HCT116 (cell line): Measurements from ENCODE around the gene ZNF423. TPM values are rescaled to one million over a fixed set of nuclear protein-coding genes. Genes with fewer than 3 reads are reported as not detected.
"Not testable (repeated sequence)": the region's sequence is repeated elsewhere in the genome, so short reads cannot be mapped to it uniquely, and the experiment has no call there.

Source experiments
- ATAC-seq: fragments of 200-7000 bp; cut with Tn5 transposase; 2 replicates; pipeline ENCODE4 v1.9.1; 2020; ENCODE audit warnings: mild to moderate bottlenecking, moderate library complexity
- BruUV-seq: library from RNA; stranded (reverse); fragments of 400-500 nt; replicated peaks from 2 replicates; lab custom pipeline; 2021; lab: Mats Ljungman, UMichigan
- CTCF ChIA-PET: fragments of 300-600 bp; sonication (Branson Sonifier 250); formaldehyde crosslinking; loops from one replicate; lab custom pipeline; 2021; ENCODE audit warnings: antibody characterized with exemption; lab: Charles Lee
- POLR2A ChIA-PET: fragments of 300-600, 350-600 bp; sonication (Branson Sonifier 250); formaldehyde crosslinking; loops from one replicate; lab custom pipeline; 2021; ENCODE audit warnings: antibody characterized with exemption; lab: Charles Lee
- RAD21 ChIA-PET, 2 experiments: fragments of 300-600 bp; sonication (Branson Sonifier 250); formaldehyde crosslinking; loops; one replicate each; lab custom pipeline; 2023; ENCODE audit warnings: low total read pairs in 2 of 2; ENCODE audit not compliant: uncharacterized antibody in 2 of 2, unreplicated experiment in 2 of 2, low non-redundant PET in 1 of 2; lab: Charles Lee
- DNase-seq: peaks from one replicate; pipeline ENCODE4 v3.0.0-alpha.2; 2010; ENCODE audit warnings: low read depth, low spot score
- H2AFZ ChIP-seq: fragments of 200-600 bp; shearing (Covaris generic), sonication (generic); 2 replicates; pipeline ENCODE4 v1.6.1; 2017; ENCODE audit warnings: low read depth, mixed run types, mixed read lengths, antibody characterized with exemption, low read length; ENCODE audit not compliant: poor library complexity, severe bottlenecking
- H3K27ac ChIP-seq: 2 replicates; pipeline ENCODE4 v1.5.1; 2012; ENCODE audit warnings: low read depth, low read length
- H3K27me3 ChIP-seq: fragments of 200-600 bp; sonication (generic); 2 replicates; pipeline ENCODE4 v1.6.1; 2016; ENCODE audit warnings: mixed run types, low read length, mixed read lengths; ENCODE audit not compliant: insufficient read depth
- H3K36me3 ChIP-seq, 2 experiments: fragments of 200-500 bp in 1 of 2; fragments of 200-600 bp in 1 of 2; sonication (Bioruptor generic) in 1 of 2; sonication (generic) in 1 of 2; 2 replicates each; pipeline versions ENCODE4 v1.5.1 to v1.6.1; 2014 to 2016; ENCODE audit warnings: low read length in 2 of 2, inconsistent platforms in 1 of 2, mixed read lengths in 1 of 2, mixed run types in 1 of 2; ENCODE audit not compliant: insufficient read depth in 2 of 2, control insufficient read depth in 1 of 2
- H3K4me1 ChIP-seq, 2 experiments: fragments of 200-600 bp in 1 of 2; sonication (generic) in 1 of 2; 2 replicates each; pipeline versions ENCODE4 v1.5.1 to v1.6.1; 2012 to 2017; ENCODE audit warnings: low read length in 2 of 2, inconsistent platforms in 1 of 2, mild to moderate bottlenecking in 1 of 2, mixed read lengths in 1 of 2, mixed run types in 1 of 2, moderate library complexity in 1 of 2; ENCODE audit not compliant: insufficient read depth in 2 of 2, control insufficient read depth in 1 of 2
- H3K4me2 ChIP-seq: fragments of 200-600 bp; sonication (generic); 2 replicates; pipeline ENCODE4 v1.6.1; 2017; ENCODE audit warnings: mixed run types, low read length, mixed read lengths
- H3K4me3 ChIP-seq, 2 experiments: fragments of 200-600 bp in 1 of 2; sonication (generic) in 1 of 2; replicated peaks in 1 of 2; 2 replicates each; pipeline ENCODE4 v1.5.1; 2011 to 2016; ENCODE audit warnings: low read length in 2 of 2, control low read depth in 1 of 2, low read depth in 1 of 2, mild to moderate bottlenecking in 1 of 2, mixed read lengths in 1 of 2, mixed run types in 1 of 2
- H3K79me2 ChIP-seq: fragments of 200-600 bp; sonication (generic); 2 replicates; pipeline ENCODE4 v1.6.1; 2017; ENCODE audit warnings: mild to moderate bottlenecking, mixed run types, low read length, moderate library complexity, mixed read lengths; ENCODE audit not compliant: insufficient read depth
- H3K9ac ChIP-seq: fragments of 200-600 bp; sonication (generic); 2 replicates; pipeline ENCODE4 v1.6.1; 2016; ENCODE audit warnings: low read length, mixed read lengths
- H3K9me2 ChIP-seq: fragments of 200-600 bp; sonication (generic), shearing (Covaris generic); 2 replicates; pipeline ENCODE4 v1.6.1; 2017; ENCODE audit warnings: mixed run types, mild to moderate bottlenecking, moderate library complexity; ENCODE audit not compliant: insufficient read depth
- H3K9me3 ChIP-seq, 2 experiments: fragments of 200-500 bp in 1 of 2; fragments of 200-600 bp in 1 of 2; sonication (Bioruptor generic) in 1 of 2; sonication (generic) in 1 of 2; 2 replicates each; pipeline ENCODE4 v1.6.1; 2014 to 2017; ENCODE audit warnings: low read length in 2 of 2, mixed read lengths in 2 of 2, inconsistent platforms in 1 of 2, low read depth in 1 of 2, mild to moderate bottlenecking in 1 of 2, mixed run types in 1 of 2, moderate library complexity in 1 of 2; ENCODE audit not compliant: control insufficient read depth in 1 of 2, insufficient read depth in 1 of 2
- H4K20me1 ChIP-seq: fragments of 200-600 bp; sonication (generic), shearing (Covaris generic); 2 replicates; pipeline ENCODE4 v1.6.1; 2017; ENCODE audit warnings: mixed run types, mild to moderate bottlenecking, moderate library complexity; ENCODE audit not compliant: insufficient read depth
- CBX3 ChIP-seq: IDR thresholded peaks from 2 replicates; pipeline ENCODE4 v1.6.1; 2012; ENCODE audit warnings: low read depth
- EZH2 ChIP-seq: fragments of 200-600 bp; sonication (generic); IDR thresholded peaks from 2 replicates; pipeline ENCODE4 v1.6.1; 2017; ENCODE audit warnings: antibody characterized with exemption, mixed run types
- JUND ChIP-seq: IDR thresholded peaks from 2 replicates; pipeline ENCODE4 v1.6.1; 2012
- POLR2AphosphoS5 ChIP-seq: IDR thresholded peaks from 2 replicates; pipeline ENCODE4 v1.6.1; 2011; ENCODE audit warnings: mild to moderate bottlenecking, low read depth, low read length, moderate library complexity
- REST ChIP-seq: IDR thresholded peaks from 2 replicates; pipeline ENCODE4 v1.6.1; 2012; ENCODE audit warnings: low read depth
- SP1 ChIP-seq: IDR thresholded peaks from 2 replicates; pipeline ENCODE4 v1.6.1; 2012; ENCODE audit warnings: low read depth
- SRF ChIP-seq: IDR thresholded peaks from 2 replicates; pipeline ENCODE4 v1.6.1; 2012; ENCODE audit warnings: low read depth
- YY1 ChIP-seq: IDR thresholded peaks from 2 replicates; pipeline ENCODE4 v1.6.1; 2011; ENCODE audit warnings: low read length, low read depth, moderate library complexity, mild to moderate bottlenecking; ENCODE audit not compliant: insufficient replicate concordance; ENCODE audit errors: extremely low read depth
- ZBTB33 ChIP-seq: IDR thresholded peaks from 2 replicates; pipeline ENCODE4 v1.6.1; 2011; ENCODE audit warnings: mild to moderate bottlenecking, low read length, moderate library complexity; ENCODE audit not compliant: insufficient replicate concordance; ENCODE audit errors: extremely low read depth
- ZNF274 ChIP-seq: fragments of 200-500 bp; sonication (Bioruptor generic); IDR thresholded peaks from 2 replicates; pipeline ENCODE4 v1.6.1; 2014; ENCODE audit warnings: mild to moderate bottlenecking, low read depth, low read length, inconsistent platforms
- intact Hi-C: fragments of 100-400 bp; cut with micrococcal nuclease; formaldehyde crosslinking; loops from 2 replicates; pipeline ENCODE4 v1.10.0; 2022
- total RNA-seq: library from RNA; stranded (reverse); gene quantifications from one replicate; pipeline ENCODE4 v1.2.1, GENCODE V29; 2021; ENCODE audit not compliant: unreplicated experiment
- TF ChIP-seq, protein P1 (sequence below): IDR thresholded peaks from 2 replicates; pipeline ENCODE4 v1.6.1; 2012

Gene ZNF423
- total RNA-seq, 1 experiment from 2014 or later: 0.22 TPM

GRCh38 chr16:49563666-49564065 is 292.2 kb downstream of the ZNF423 start:
- no peak for TF ChIP-seq JUND
- TF ChIP-seq SP1: no peak
- TF ChIP-seq, protein P1, sequence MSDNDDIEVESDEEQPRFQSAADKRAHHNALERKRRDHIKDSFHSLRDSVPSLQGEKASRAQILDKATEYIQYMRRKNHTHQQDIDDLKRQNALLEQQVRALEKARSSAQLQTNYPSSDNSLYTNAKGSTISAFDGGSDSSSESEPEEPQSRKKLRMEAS: no peak
- TF ChIP-seq EZH2: no peak
- TF ChIP-seq YY1: no peak
- no peak for TF ChIP-seq ZNF274
- TF ChIP-seq SRF: no peak
- TF ChIP-seq CBX3: no peak
- no peak for TF ChIP-seq ZBTB33
- no peak for TF ChIP-seq REST
- no peak for TF ChIP-seq POLR2AphosphoS5
- intact Hi-C loops: no loop called here
- Histone ChIP-seq H4K20me1 (no peaks in the 10 kb centered on the region), H2AFZ (no peak overlapping the region), H3K9me2 (no peaks in the 10 kb centered on the region), H3K4me3 (no peak overlapping the region), H3K4me1 (no peaks in the 10 kb centered on the region), H3K4me2 (no peak overlapping the region), H3K36me3 (no peaks in the 10 kb centered on the region), H3K27me3 (no peaks in the 10 kb centered on the region), H3K27ac (no peak overlapping the region), H3K9me3 (no peaks in the 10 kb centered on the region), H3K79me2 (no peaks in the 10 kb centered on the region), H3K9ac (no peak overlapping the region)
- POLR2A ChIA-PET: no interaction called here
- ATAC-seq: no peak
- no peak for DNase-seq
- CTCF ChIA-PET: no interaction called here
- RAD21 ChIA-PET: no interaction called here
- no TSS peak for BruUV-seq

- H3K27ac ChIP-seq, H3K4me2 ChIP-seq, H3K79me2 ChIP-seq, H3K9ac ChIP-seq, POLR2A ChIA-PET, intact Hi-C loops, DNase-seq, BruUV-seq, H2AFZ ChIP-seq, H3K9me3 ChIP-seq, H3K36me3 ChIP-seq, H4K20me1 ChIP-seq, H3K4me3 ChIP-seq, ATAC-seq, H3K27me3 ChIP-seq, H3K9me2 ChIP-seq, H3K4me1 ChIP-seq, RAD21 ChIA-PET, CTCF ChIA-PET: not testable (repeated sequence)
Observed at GRCh38 chr16:49562894-49563293, 293.0 kb downstream of the ZNF423 start.
